Tibial nerve (tissue), 4 donors: ENCODE results near the gene TAGLN3. TPM values are rescaled to one million over a fixed set of nuclear protein-coding genes. Genes with fewer than 3 reads are reported as not detected.
"Not testable (repeated sequence)": the region's sequence is repeated elsewhere in the genome, so short reads cannot be mapped to it uniquely, and the experiment has no call there.

Experiments
- DNase-seq, 2 donors: peaks; one replicate each; pipeline ENCODE4 v3.0.0-alpha.2; 2019; ENCODE audit warnings: low spot score in 2 of 2
- H3K27ac ChIP-seq, 4 donors: fragments of 200-600 bp; sonication (generic) in 3 of 4; one replicate each; pipeline ENCODE4 v1.5.1; 2017 to 2019; ENCODE audit warnings: mild to moderate bottlenecking in 1 of 4
- H3K27me3 ChIP-seq, 2 donors: fragments of 200-600 bp; sonication (generic) in 1 of 2; one replicate each; pipeline versions ENCODE4 v1.5.1 to v1.6.0; 2017 to 2019
- H3K36me3 ChIP-seq, 3 donors: fragments of 200-600 bp; sonication (generic); one replicate each; pipeline ENCODE4 v1.5.1; 2018 to 2019
- H3K4me1 ChIP-seq, 4 donors: fragments of 200-600 bp; sonication (generic) in 3 of 4; one replicate each; pipeline ENCODE4 v1.5.1; 2017 to 2019
- H3K4me3 ChIP-seq, 4 donors: fragments of 200-600 bp; sonication (generic) in 3 of 4; one replicate each; pipeline ENCODE4 v1.5.1; 2017 to 2019; ENCODE audit warnings: mild to moderate bottlenecking in 1 of 4, moderate library complexity in 1 of 4
- H3K9me3 ChIP-seq, 4 donors: fragments of 200-600 bp; sonication (generic) in 3 of 4; one replicate each; pipeline ENCODE4 v1.5.1; 2017 to 2019
- EP300 ChIP-seq, 2 donors: sonication (generic); formaldehyde crosslinking; IDR thresholded peaks; one replicate each; pipeline ENCODE4 v1.6.1; 2017; ENCODE audit warnings: antibody characterized with exemption in 2 of 2, mild to moderate bottlenecking in 1 of 2
- POLR2A ChIP-seq, 2 donors: fragments of 450-650 bp; IDR thresholded peaks; one replicate each; pipeline ENCODE4 v1.6.1; 2017; ENCODE audit warnings: antibody characterized with exemption in 2 of 2, mild to moderate bottlenecking in 2 of 2, moderate library complexity in 2 of 2
- WGBS, 2 donors: methylation state at CpG; one replicate each; pipeline ENCODE4 v1.1.5; 2018; 5-methylcytosine and 5-hydroxymethylcytosine counted together
- total RNA-seq, 4 donors: library from RNA; depleted of rRNA; stranded (reverse); fragments of >200 nt; gene quantifications; one replicate each; pipeline ENCODE4 v1.1.0, GENCODE V29; 2016
- TF ChIP-seq, protein P1 (sequence below), 5 experiments: fragments of 200-600 bp in 3 of 5; fragments of 450-650 bp in 2 of 5; sonication (generic) in 3 of 5; IDR thresholded peaks; one replicate each; pipeline ENCODE4 v1.5.1; 2016 to 2019; ENCODE audit warnings: antibody characterized with exemption in 5 of 5, mild to moderate bottlenecking in 3 of 5, moderate library complexity in 2 of 5

The TAGLN3 gene
- total RNA-seq, 4 donors from 2014 or later = 3.1 TPM; not detected in 3

DNA sequence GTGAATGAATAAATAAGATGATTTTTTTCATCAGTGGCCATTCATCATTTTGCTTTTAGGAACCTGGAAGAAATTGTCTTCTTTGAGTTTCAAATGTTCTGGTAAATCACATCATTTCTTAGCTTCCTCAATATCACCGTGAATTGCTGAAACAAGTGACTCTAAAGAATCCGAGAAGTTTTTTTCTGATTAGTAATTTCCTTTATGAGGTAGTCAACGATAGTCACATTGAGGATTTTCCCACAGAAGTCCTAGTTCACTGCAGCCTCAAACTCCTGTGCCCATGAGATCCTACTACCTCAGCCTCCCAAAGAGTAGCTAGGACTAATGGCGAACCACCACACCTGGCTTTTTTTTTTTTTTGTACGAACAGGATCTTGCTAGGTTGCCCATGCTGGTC lies 32.2 kb downstream of the TAGLN3 start:
- Histone ChIP-seq H3K4me1 (no peaks in the 10 kb centered on the region), H3K36me3 (no peaks in the 10 kb centered on the region), H3K9me3 (no peaks in the 10 kb centered on the region), H3K27me3 (no peaks in the 10 kb centered on the region), H3K27ac (no peak overlapping the region), H3K4me3 (no peak overlapping the region)
- 86 to 92% methylated on average over 5 of the region's 5 CpGs for WGBS, 2 donors
- TF ChIP-seq EP300 (IDR thresholded peaks at IDR 0.05) (no peak), POLR2A (IDR thresholded peaks at IDR 0.05) (no peak)
- TF ChIP-seq, protein P1, sequence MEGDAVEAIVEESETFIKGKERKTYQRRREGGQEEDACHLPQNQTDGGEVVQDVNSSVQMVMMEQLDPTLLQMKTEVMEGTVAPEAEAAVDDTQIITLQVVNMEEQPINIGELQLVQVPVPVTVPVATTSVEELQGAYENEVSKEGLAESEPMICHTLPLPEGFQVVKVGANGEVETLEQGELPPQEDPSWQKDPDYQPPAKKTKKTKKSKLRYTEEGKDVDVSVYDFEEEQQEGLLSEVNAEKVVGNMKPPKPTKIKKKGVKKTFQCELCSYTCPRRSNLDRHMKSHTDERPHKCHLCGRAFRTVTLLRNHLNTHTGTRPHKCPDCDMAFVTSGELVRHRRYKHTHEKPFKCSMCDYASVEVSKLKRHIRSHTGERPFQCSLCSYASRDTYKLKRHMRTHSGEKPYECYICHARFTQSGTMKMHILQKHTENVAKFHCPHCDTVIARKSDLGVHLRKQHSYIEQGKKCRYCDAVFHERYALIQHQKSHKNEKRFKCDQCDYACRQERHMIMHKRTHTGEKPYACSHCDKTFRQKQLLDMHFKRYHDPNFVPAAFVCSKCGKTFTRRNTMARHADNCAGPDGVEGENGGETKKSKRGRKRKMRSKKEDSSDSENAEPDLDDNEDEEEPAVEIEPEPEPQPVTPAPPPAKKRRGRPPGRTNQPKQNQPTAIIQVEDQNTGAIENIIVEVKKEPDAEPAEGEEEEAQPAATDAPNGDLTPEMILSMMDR (IDR thresholded peaks at IDR 0.05) = no peak
- no peak for DNase-seq

DNA sequence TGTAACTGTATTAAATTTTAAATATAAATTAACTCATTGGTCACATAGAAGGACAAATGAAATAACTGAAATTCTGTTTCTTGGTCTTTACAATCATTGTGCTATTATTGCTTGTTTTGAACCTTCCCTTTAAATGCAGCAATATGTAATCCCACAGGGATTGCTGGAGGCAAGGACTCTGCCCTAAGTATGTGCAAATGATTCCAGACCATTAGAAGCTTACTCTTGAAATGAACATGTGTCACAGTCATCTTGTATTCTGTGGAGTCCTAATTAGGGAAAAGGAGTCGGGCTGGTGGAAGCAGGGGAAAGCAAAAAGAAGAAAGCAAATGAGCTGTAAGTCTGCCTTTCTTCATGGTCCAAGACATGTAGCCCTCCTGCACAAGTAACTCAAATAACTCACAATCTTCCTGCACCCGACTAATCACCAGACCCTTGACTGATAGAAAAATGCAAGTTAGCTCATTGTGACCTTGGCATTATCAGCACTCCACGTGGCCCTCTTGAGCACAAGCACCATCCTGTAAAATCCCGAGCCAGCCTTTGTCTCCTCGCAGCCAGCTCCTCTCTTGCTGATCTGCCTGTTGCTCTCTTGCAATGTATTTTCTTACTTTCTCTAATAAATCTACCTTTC lies 33.5 kb downstream of the TAGLN3 start:
- H3K9me3 ChIP-seq = no peaks in the 10 kb centered on the region
- H3K36me3 ChIP-seq = no peaks in the 10 kb centered on the region
- 67 to 75% methylated on average over 5 of the region's 5 CpGs for WGBS, 2 donors
- no peak overlapping the region for H3K27ac ChIP-seq
- TF ChIP-seq EP300 (IDR thresholded peaks at IDR 0.05) (no peak), POLR2A (IDR thresholded peaks at IDR 0.05) (no peak)
- TF ChIP-seq, protein P1 (IDR thresholded peaks at IDR 0.05) = no peak
- no peak for DNase-seq
- no peak overlapping the region for H3K4me3 ChIP-seq
- no peaks in the 10 kb centered on the region for H3K4me1 ChIP-seq
- H3K27me3 ChIP-seq = no peaks in the 10 kb centered on the region

DNA sequence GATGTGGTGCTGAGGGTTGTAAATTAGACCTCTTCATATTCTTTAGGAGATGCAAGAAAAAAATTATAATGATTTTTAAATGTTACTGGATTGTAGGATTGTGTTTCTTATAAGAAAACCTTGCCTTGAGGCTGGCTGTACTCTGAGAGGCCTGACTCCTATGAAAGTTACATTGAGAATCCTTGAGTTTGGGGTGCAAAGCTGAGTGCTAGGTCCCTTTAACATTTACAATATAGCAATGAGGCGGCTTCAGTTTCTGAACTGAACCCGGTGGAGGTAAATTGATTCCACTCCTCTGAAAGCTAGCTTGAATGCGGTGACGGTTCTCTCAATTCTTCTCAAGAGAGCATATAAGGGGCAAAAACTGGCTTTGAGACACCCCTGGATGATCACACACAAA lies 35.7 kb downstream of the TAGLN3 start, which contains the start of gene TMPRSS7:
Gene TMPRSS7 (plus strand): TSS at position 301 of the 400 bp plus-strand sequence. CDS start 110 bp downstream, outside the sequence.
- 91 to 98% methylated on average over 4 of the region's 4 CpGs for WGBS, 2 donors
- no peaks in the 10 kb centered on the region for H3K36me3 ChIP-seq
- H3K27me3 ChIP-seq = no peaks in the 10 kb centered on the region
- H3K9me3 ChIP-seq = no peaks in the 10 kb centered on the region
- no peak for DNase-seq
- TF ChIP-seq POLR2A (IDR thresholded peaks at IDR 0.05) = no peak
- TF ChIP-seq, protein P1 (IDR thresholded peaks at IDR 0.05) = no peak
- no peak for TF ChIP-seq EP300 (IDR thresholded peaks at IDR 0.05)
- no peaks in the 10 kb centered on the region for H3K4me1 ChIP-seq
- no peak within 1 kb of the TSS for H3K4me3 ChIP-seq
- H3K27ac ChIP-seq = no peak within 1 kb of the TSS

DNA sequence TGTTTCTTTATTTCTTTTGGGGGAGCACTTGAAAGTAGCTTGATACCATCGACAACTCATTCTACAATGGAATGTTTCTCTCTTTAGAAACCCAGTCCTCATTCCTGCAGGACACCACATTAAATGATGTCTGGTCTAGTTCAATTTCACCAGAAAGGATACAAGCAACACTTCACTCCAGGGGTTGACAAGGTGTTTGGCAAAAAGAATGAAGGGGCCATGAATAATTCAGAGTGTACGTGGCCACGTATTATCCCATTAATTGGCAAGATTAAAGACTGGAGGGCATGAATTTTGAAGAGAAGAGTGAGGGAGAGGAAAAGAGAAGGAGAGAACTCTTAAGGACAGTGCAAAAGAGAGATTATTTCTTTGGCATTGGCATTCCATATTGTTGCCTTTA lies 36.5 kb downstream of the TAGLN3 start:
- Histone ChIP-seq H3K36me3 (no peaks in the 10 kb centered on the region), H3K27me3 (no peaks in the 10 kb centered on the region), H3K4me1 (no peaks in the 10 kb centered on the region), H3K9me3 (no peaks in the 10 kb centered on the region), H3K4me3 (no peak overlapping the region), H3K27ac (no peak overlapping the region)
- 74% methylated on average over 3 of the region's 3 CpGs for WGBS, 2 donors
- no peak for TF ChIP-seq EP300 (IDR thresholded peaks at IDR 0.05)
- TF ChIP-seq, protein P1 (IDR thresholded peaks at IDR 0.05) = no peak
- TF ChIP-seq POLR2A (IDR thresholded peaks at IDR 0.05) = no peak
- no peak for DNase-seq

DNA sequence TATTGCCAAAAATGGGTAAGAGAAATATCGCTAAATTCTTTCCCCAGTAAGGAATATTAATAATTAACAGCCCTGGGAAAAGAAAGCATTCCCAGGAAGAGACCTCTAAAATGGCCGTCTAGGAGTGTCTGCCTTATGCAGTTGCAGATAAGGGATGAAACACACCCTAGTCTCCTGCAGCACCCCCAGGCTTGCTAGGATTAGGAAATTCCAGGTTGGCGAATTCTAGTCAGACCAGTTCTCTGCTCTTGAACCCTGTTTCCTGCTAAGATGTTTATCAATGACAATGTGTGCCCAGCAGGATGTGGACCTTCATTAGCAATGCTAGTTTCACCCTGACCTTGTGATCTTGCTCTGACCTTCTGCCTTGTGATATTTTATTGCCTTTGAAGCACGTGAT lies 38.5 kb downstream of the TAGLN3 start:
- 66 to 70% methylated on average over 4 of the region's 4 CpGs for WGBS, 2 donors
- not testable (repeated sequence) for DNase-seq, H3K4me3 ChIP-seq, H3K27ac ChIP-seq, H3K9me3 ChIP-seq, H3K36me3 ChIP-seq, H3K27me3 ChIP-seq, H3K4me1 ChIP-seq
